Measurements from ENCODE around the gene FBN2.

The FBN2 gene

GRCh38 chr5:128252756-128253155 is 285.3 kb downstream of the FBN2 start:
- DNase-seq (ENCODE audit: low read depth) = no peak

- no peak for DNase-seq (ENCODE audit: low read depth)
Measured at GRCh38 chr5:128252196-128252595, 285.8 kb downstream of the FBN2 start.

GRCh38 chr5:128245974-128246373 is 292.1 kb downstream of the FBN2 start:
- DNase-seq (ENCODE audit: low read depth) = no peak

- DNase-seq (ENCODE audit: low read depth) = no peak
Measured at GRCh38 chr5:128243958-128244582, 294.0 kb downstream of the FBN2 start.

GRCh38 chr5:128241051-128241695 is 296.9 kb downstream of the FBN2 start:
- DNase-seq (ENCODE audit: low read depth) = no peak

GRCh38 chr5:128237546-128237945 is 300.5 kb downstream of the FBN2 start:
- DNase-seq (ENCODE audit: low read depth) = no peak

GRCh38 chr5:128237000-128237399 is 301.0 kb downstream of the FBN2 start:
- no peak for DNase-seq (ENCODE audit: low read depth)

- DNase-seq (ENCODE audit: low read depth) = no peak
Measured at GRCh38 chr5:128236334-128236733, 301.7 kb downstream of the FBN2 start.

GRCh38 chr5:128234928-128235641 is 303.0 kb downstream of the FBN2 start:
- no peak for DNase-seq (ENCODE audit: low read depth)

GRCh38 chr5:128228521-128228920 is 309.5 kb downstream of the FBN2 start:
- no peak for DNase-seq (ENCODE audit: low read depth)

GRCh38 chr5:128228008-128228407 is 310.0 kb downstream of the FBN2 start:
- DNase-seq (ENCODE audit: low read depth) = no peak

- DNase-seq (ENCODE audit: low read depth) = no peak
Measured at GRCh38 chr5:128225245-128226030, 312.6 kb downstream of the FBN2 start.

- DNase-seq (ENCODE audit: low read depth) = no peak
Measured at GRCh38 chr5:128224336-128224735, 313.7 kb downstream of the FBN2 start.

GRCh38 chr5:128220841-128221240 is 317.2 kb downstream of the FBN2 start:
- no peak for DNase-seq (ENCODE audit: low read depth)

GRCh38 chr5:128216860-128217531 is 321.0 kb downstream of the FBN2 start:
- DNase-seq (ENCODE audit: low read depth) = no peak

- DNase-seq (ENCODE audit: low read depth) = no peak
Measured at GRCh38 chr5:128216285-128216684, 321.8 kb downstream of the FBN2 start.

GRCh38 chr5:128213833-128214232 is 324.2 kb downstream of the FBN2 start:
- DNase-seq (ENCODE audit: low read depth) = no peak

- no peak for DNase-seq (ENCODE audit: low read depth)
Measured at GRCh38 chr5:128213340-128213739, 324.7 kb downstream of the FBN2 start.

- DNase-seq (ENCODE audit: low read depth) = no peak
Measured at GRCh38 chr5:128212191-128212806, 325.7 kb downstream of the FBN2 start.

GRCh38 chr5:128208436-128208835 is 329.6 kb downstream of the FBN2 start:
- DNase-seq (ENCODE audit: low read depth) = no peak
